H1 (cell line): ENCODE data around the gene TRMT61B. TPM values are rescaled to one million over a fixed set of nuclear protein-coding genes. Genes with fewer than 3 reads are reported as not detected.

Experiments used
- ATF2 ChIP-seq: IDR thresholded peaks from 2 replicates; pipeline ENCODE4 v1.6.1; 2012; ENCODE audit warnings: low read length, inconsistent platforms
- BACH1 ChIP-seq: IDR thresholded peaks from 2 replicates; pipeline ENCODE4 v1.6.1; 2012; ENCODE audit warnings: low read length, improper control_type of control experiment
- BRCA1 ChIP-seq: IDR thresholded peaks from 2 replicates; pipeline ENCODE4 v1.6.1; 2012; ENCODE audit warnings: low read depth, low read length, improper control_type of control experiment
- CBX8 ChIP-seq: fragments of 300-800, 300-1000 bp; sonication (generic); IDR thresholded peaks from 2 replicates; pipeline ENCODE4 v1.7.1; 2016; ENCODE audit warnings: low read depth, low read length, borderline replicate concordance
- CEBPB ChIP-seq: IDR thresholded peaks from 2 replicates; pipeline ENCODE4 v1.6.1; 2012; ENCODE audit warnings: low read depth, low read length
- CHD2 ChIP-seq: IDR thresholded peaks from 2 replicates; pipeline ENCODE4 v1.6.1; 2012; ENCODE audit warnings: low read length, improper control_type of control experiment
- CREB1 ChIP-seq: IDR thresholded peaks from 2 replicates; pipeline ENCODE4 v1.6.1; 2012; ENCODE audit warnings: inconsistent platforms
- EZH2 ChIP-seq: fragments of 200-600 bp; sonication (generic); IDR thresholded peaks from 2 replicates; pipeline ENCODE4 v1.7.1; 2012; ENCODE audit warnings: low read depth, mild to moderate bottlenecking, moderate library complexity, low read length, inconsistent platforms; ENCODE audit not compliant: severe bottlenecking
- GABPA ChIP-seq: IDR thresholded peaks from 2 replicates; pipeline ENCODE4 v1.6.1; 2011; ENCODE audit warnings: mild to moderate bottlenecking, low read length, moderate library complexity, borderline replicate concordance; ENCODE audit not compliant: insufficient read depth
- GTF2F1 ChIP-seq: IDR thresholded peaks from 2 replicates; pipeline ENCODE4 v1.6.1; 2012; ENCODE audit warnings: low read depth, low read length, improper control_type of control experiment, borderline replicate concordance
- HDAC6 ChIP-seq: IDR thresholded peaks from one replicate; pipeline ENCODE4 v1.7.1; 2012; ENCODE audit warnings: low read depth, mild to moderate bottlenecking, inconsistent platforms, low read length, moderate library complexity
- JUN ChIP-seq: IDR thresholded peaks from 2 replicates; pipeline ENCODE4 v1.6.1; 2011; ENCODE audit warnings: low read depth, mild to moderate bottlenecking, improper control_type of control experiment, low read length
- KDM4A ChIP-seq: IDR thresholded peaks from one replicate; pipeline ENCODE4 v1.7.1; 2012; ENCODE audit warnings: low read depth, mild to moderate bottlenecking, moderate library complexity, low read length, inconsistent platforms; ENCODE audit not compliant: severe bottlenecking
- MAFK ChIP-seq: IDR thresholded peaks from 2 replicates; pipeline ENCODE4 v1.6.1; 2012; ENCODE audit warnings: low read depth, mild to moderate bottlenecking, improper control_type of control experiment, low read length
- NRF1 ChIP-seq: IDR thresholded peaks from 2 replicates; pipeline ENCODE4 v1.6.1; 2011; ENCODE audit warnings: mild to moderate bottlenecking, low read depth, low read length, improper control_type of control experiment
- POLR2AphosphoS5 ChIP-seq: IDR thresholded peaks from 2 replicates; pipeline ENCODE4 v1.6.1; 2011; ENCODE audit warnings: low read depth, low read length
- RXRA ChIP-seq: IDR thresholded peaks from 2 replicates; pipeline ENCODE4 v1.6.1; 2011; ENCODE audit warnings: low read depth, mild to moderate bottlenecking, low read length, moderate library complexity; ENCODE audit not compliant: insufficient read depth
- SIN3A ChIP-seq, 2 experiments: IDR thresholded peaks in 1 of 2; conservative IDR thresholded peaks in 1 of 2; 2 replicates each; pipeline ENCODE4 v1.6.1; 2011 to 2012; ENCODE audit warnings: low read length in 2 of 2, improper control_type of control experiment in 1 of 2, low read depth in 1 of 2, mild to moderate bottlenecking in 1 of 2
- SIRT6 ChIP-seq: IDR thresholded peaks from one replicate; pipeline ENCODE4 v1.7.1; 2012; ENCODE audit warnings: low read length, inconsistent platforms
- SIX5 ChIP-seq: IDR thresholded peaks from 2 replicates; pipeline ENCODE4 v1.6.1; 2011; ENCODE audit warnings: mild to moderate bottlenecking, low read depth, low read length
- SP2 ChIP-seq: IDR thresholded peaks from 2 replicates; pipeline ENCODE4 v1.6.1; 2012; ENCODE audit warnings: mild to moderate bottlenecking, low read length, inconsistent platforms
- TBP ChIP-seq: IDR thresholded peaks from 2 replicates; pipeline ENCODE4 v1.6.1; 2011; ENCODE audit warnings: low read depth, low read length, improper control_type of control experiment
- ZNF274 ChIP-seq: IDR thresholded peaks from 2 replicates; pipeline ENCODE4 v1.7.0; 2012; ENCODE audit warnings: low read length, borderline replicate concordance; ENCODE audit errors: extremely low read depth
- polyA plus RNA-seq, 7 experiments: library from polyadenylated mRNA; depleted of rRNA in 3 of 7; stranded (reverse) in 5 of 7; unstranded in 2 of 7; fragments of >200 nt in 5 of 7; fragments of 200-250 nt in 2 of 7; gene quantifications; 1 replicate in 5 of 7; 2 replicates in 1 of 7; 4 replicates in 1 of 7; pipeline versions ENCODE4 v1.2.1 to v1.2.3, GENCODE V29; 2011 to 2013; ENCODE audit warnings: missing spikeins in 2 of 7, mixed read lengths in 2 of 7
- total RNA-seq: library from RNA; stranded (reverse); fragmentation: NEBNext Ultra II Directional; extraction: Animal tissue kit (Norgen Biotek cat#: 25700); gene quantifications from 2 replicates; pipeline ENCODE4 v1.2.1, GENCODE V29; 2021
- TF ChIP-seq, protein P1 (sequence below): IDR thresholded peaks from 2 replicates; pipeline ENCODE4 v1.6.1; 2011; ENCODE audit warnings: low read depth, mild to moderate bottlenecking, low read length; ENCODE audit not compliant: insufficient read depth

The TRMT61B gene
- total and polyA plus RNA-seq, 2 of the 8 experiments (the other 6 are each of a cell fraction or from before 2014, with no cell fraction given) = 10.4 to 27.8 TPM

- TF ChIP-seq SP2 = no peak
- no peak for TF ChIP-seq SIX5
- no peak for TF ChIP-seq ZNF274
- TF ChIP-seq GABPA = no peak; the same call in 1 of the 2 replicates
- peak; percentile 100 for TF ChIP-seq KDM4A
- TF ChIP-seq HDAC6 = no peak
- no peak for TF ChIP-seq RXRA
- TF ChIP-seq POLR2AphosphoS5 = peak; percentile 98
- TF ChIP-seq CHD2 = peak; percentile 62
- TF ChIP-seq CEBPB = no peak
- TF ChIP-seq CREB1 = peak; percentile 100
- TF ChIP-seq JUN = no peak
- TF ChIP-seq SIN3A (conservative IDR thresholded peaks at IDR 0.05 in 1 of 2, IDR thresholded peaks at IDR 0.05 in 1 of 2; ENCODE audit: low read depth in 1 of 2, low read length in 2 of 2) = peak; percentile 80 to 97; a peak in 2 of 4 replicates
- TF ChIP-seq CBX8 = no peak
- TF ChIP-seq BRCA1 = peak; percentile 29; the same call in 1 of the 2 replicates
- no peak for TF ChIP-seq BACH1
- TF ChIP-seq TBP = peak; percentile 92
- no peak for TF ChIP-seq EZH2
- TF ChIP-seq, protein P1, sequence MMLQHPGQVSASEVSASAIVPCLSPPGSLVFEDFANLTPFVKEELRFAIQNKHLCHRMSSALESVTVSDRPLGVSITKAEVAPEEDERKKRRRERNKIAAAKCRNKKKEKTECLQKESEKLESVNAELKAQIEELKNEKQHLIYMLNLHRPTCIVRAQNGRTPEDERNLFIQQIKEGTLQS = peak; percentile 99
- TF ChIP-seq SIRT6 = no peak
- TF ChIP-seq MAFK = no peak
- no peak for TF ChIP-seq ATF2
- peak; percentile 78 for TF ChIP-seq NRF1
- TF ChIP-seq GTF2F1 = peak; percentile 65
Measured at GRCh38 chr2:28870146-28870891, at the start of gene TRMT61B (continued).
